Skeletal muscle cell (primary cell): ENCODE data around the gene IGSF21.

Experiments used
- DNase-seq: peaks from one replicate; pipeline ENCODE4 v3.0.0-alpha.2; 2010; ENCODE audit warnings: low read depth
- H3K4me3 ChIP-seq: 2 replicates; pipeline ENCODE4 v1.5.1; 2011; ENCODE audit warnings: low read depth, mild to moderate bottlenecking, control low read depth, low read length, moderate library complexity

Gene IGSF21

GRCh38 chr1:18192182-18192581 lies 84.6 kb downstream of the IGSF21 start:
- DNase-seq: no peak
- H3K4me3 ChIP-seq: no peak overlapping the region

GRCh38 chr1:18192974-18193373 lies 85.4 kb downstream of the IGSF21 start:
- DNase-seq: no peak
- H3K4me3 ChIP-seq: no peak overlapping the region

- DNase-seq: no peak
- no peak overlapping the region for H3K4me3 ChIP-seq
Observed at GRCh38 chr1:18197299-18197698, 89.7 kb downstream of the IGSF21 start.

- no peak for DNase-seq
- H3K4me3 ChIP-seq: no peak overlapping the region
Observed at GRCh38 chr1:18198260-18198659, 90.7 kb downstream of the IGSF21 start.

- no peak for DNase-seq
Observed at GRCh38 chr1:18199462-18199861, 91.9 kb downstream of the IGSF21 start.

GRCh38 chr1:18200136-18200717 lies 92.6 kb downstream of the IGSF21 start:
- H3K4me3 ChIP-seq: no peak overlapping the region
- no peak for DNase-seq

More at GRCh38 chr1:18199462-18199861, 91.9 kb downstream of the IGSF21 start:
- no peak overlapping the region for H3K4me3 ChIP-seq

- H3K4me3 ChIP-seq: no peak overlapping the region
- DNase-seq: no peak
Observed at GRCh38 chr1:18200918-18201317, 93.3 kb downstream of the IGSF21 start.

- no peak overlapping the region for H3K4me3 ChIP-seq
- no peak for DNase-seq
Observed at GRCh38 chr1:18201997-18202719, 94.6 kb downstream of the IGSF21 start.

GRCh38 chr1:18203645-18204044 lies 96.0 kb downstream of the IGSF21 start:
- DNase-seq: no peak
- H3K4me3 ChIP-seq: no peak overlapping the region

GRCh38 chr1:18204575-18204974 lies 97.0 kb downstream of the IGSF21 start:
- no peak for DNase-seq
- no peak overlapping the region for H3K4me3 ChIP-seq

GRCh38 chr1:18205319-18205718 lies 97.7 kb downstream of the IGSF21 start:
- DNase-seq: no peak
- no peak overlapping the region for H3K4me3 ChIP-seq

GRCh38 chr1:18211764-18212163 lies 104.2 kb downstream of the IGSF21 start:
- no peak overlapping the region for H3K4me3 ChIP-seq
- no peak for DNase-seq

- no peak for DNase-seq
- H3K4me3 ChIP-seq: no peak overlapping the region
Observed at GRCh38 chr1:18217398-18218043, 109.9 kb downstream of the IGSF21 start.

- H3K4me3 ChIP-seq: no peak overlapping the region
- no peak for DNase-seq
Observed at GRCh38 chr1:18229625-18230024, 122.0 kb downstream of the IGSF21 start.

- no peak for DNase-seq
- no peak overlapping the region for H3K4me3 ChIP-seq
Observed at GRCh38 chr1:18230321-18230720, 122.7 kb downstream of the IGSF21 start.

- no peak for DNase-seq
- H3K4me3 ChIP-seq: no peak overlapping the region
Observed at GRCh38 chr1:18230840-18231239, 123.2 kb downstream of the IGSF21 start.

- H3K4me3 ChIP-seq: no peak overlapping the region
- DNase-seq: no peak
Observed at GRCh38 chr1:18232052-18232451, 124.5 kb downstream of the IGSF21 start.

GRCh38 chr1:18233176-18233864 lies 125.7 kb downstream of the IGSF21 start:
- H3K4me3 ChIP-seq: no peak overlapping the region
- DNase-seq: no peak

GRCh38 chr1:18234790-18235242 lies 127.2 kb downstream of the IGSF21 start:
- H3K4me3 ChIP-seq: no peak overlapping the region
- DNase-seq: no peak

GRCh38 chr1:18237371-18237770 lies 129.8 kb downstream of the IGSF21 start:
- no peak for DNase-seq
- H3K4me3 ChIP-seq: no peak overlapping the region
